ENCODE measurements around the gene FNBP1.

The FNBP1 gene

DNA sequence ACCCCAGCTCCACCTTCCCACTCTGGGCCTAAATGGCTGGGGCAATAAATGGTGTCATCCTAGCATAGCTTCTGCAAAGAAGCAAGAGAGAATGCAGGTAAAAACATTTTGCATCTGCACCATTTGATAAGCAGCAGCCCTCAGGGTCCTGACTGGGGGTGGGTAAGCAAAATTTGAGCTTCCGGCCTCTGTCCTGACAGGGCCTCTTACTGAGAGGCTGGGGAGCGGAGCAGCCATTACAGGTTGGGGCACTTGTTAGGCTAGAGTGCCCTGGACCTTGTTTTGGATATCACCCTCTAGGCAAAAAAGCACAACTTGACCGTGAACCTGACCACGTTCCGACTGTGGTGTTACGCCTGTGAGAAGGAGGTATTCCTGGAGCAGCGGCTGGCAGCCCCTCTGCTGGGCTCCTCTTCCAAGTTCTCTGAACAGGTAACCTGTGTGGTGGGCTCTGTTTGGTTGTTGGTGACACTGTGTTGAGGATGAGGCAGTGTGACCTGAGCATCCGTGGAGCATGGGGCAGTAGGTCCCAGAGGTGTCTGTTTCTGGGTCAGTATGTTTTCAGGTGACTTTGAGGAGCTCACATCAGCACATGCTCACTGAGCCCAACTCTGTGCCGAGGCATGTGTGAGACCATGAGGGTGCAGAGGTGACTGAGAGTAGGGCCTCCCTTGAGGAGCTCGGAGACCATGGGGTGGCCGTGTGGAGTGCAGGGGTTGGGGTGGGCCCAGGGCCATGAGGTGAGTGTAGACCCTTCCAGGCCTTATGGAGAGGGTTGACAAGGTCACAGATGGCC, 184.6 kb downstream of the FNBP1 start:
- no peak for DNase-seq (ENCODE audit: low read depth in 2 of 2)

DNA sequence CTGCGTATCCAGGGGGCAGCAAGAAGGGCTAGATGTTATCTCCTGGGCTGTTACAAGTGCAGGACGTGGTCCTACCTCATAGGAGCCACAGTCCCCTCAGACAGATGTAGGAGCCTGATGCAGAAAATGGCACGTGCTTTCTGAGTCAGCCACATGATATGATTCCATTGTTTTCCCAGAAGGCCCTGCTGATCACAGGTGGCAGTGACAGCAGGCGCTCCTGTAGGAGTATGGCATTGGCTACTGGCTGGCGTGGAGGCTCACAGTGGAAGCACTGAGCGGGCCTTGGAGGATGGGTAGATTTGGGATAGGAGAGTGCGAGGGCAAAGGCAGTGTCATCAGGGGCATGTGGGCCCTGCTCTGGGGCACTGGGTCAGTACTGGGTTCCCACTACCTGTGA, 185.8 kb downstream of the FNBP1 start:
- no peak for DNase-seq (ENCODE audit: low read depth in 2 of 2)

DNA sequence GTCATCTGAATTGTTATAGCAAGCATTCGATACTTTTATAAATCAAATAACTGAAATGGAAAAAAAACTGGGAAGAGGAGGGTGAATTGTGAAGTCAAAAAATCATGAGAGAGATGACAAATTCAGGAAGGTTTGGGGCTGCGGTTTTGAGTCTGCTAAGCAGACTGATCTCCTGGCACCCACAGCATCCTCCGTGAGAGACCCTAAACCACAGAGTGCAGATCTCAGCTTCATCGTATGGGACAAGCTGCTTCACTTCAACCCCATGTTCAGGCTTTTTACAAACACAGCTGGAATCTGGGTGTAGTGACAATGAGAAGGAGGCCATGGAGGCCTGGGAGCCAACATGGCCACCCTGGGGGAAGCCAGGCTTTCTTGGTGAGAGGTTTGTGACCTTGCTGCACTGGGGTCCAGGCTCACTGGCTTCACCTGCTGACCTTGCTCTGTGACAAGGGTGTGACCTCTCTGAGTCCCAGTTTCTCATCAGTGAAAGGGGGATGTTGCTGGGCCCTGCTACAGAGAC, 188.3 kb downstream of the FNBP1 start:
- no peak for DNase-seq (ENCODE audit: low read depth in 2 of 2)

GRCh38 chr9:129853614-129854013, 189.4 kb downstream of the FNBP1 start:
- no peak for DNase-seq (ENCODE audit: low read depth in 2 of 2)

DNA sequence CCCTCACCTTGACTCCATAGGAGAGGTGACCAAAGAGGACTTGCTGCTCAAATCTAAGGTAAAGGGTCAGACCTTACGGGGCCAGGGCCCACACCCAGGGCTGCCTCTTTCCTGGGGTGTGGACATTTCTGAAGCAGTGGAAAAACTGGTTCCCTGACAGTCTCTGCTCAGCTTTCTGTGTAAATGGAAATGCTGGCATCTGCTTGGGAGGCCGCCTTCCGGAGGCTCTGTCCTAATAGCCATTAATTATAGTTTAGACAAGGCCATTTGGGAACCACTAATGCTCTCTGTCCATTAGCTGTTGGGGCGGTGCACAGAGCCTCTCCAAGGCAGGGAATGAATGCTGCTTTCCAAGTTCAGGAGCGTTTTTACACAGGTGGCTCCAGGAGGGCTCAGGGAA, 190.4 kb downstream of the FNBP1 start:
- no peak for DNase-seq (ENCODE audit: low read depth in 2 of 2)

- no peak for DNase-seq (ENCODE audit: low read depth in 2 of 2)
Measured at GRCh38 chr9:129851821-129852220, 191.2 kb downstream of the FNBP1 start.

- no peak for DNase-seq (ENCODE audit: low read depth in 2 of 2)
Measured at GRCh38 chr9:129850821-129851550, 192.0 kb downstream of the FNBP1 start.

DNA sequence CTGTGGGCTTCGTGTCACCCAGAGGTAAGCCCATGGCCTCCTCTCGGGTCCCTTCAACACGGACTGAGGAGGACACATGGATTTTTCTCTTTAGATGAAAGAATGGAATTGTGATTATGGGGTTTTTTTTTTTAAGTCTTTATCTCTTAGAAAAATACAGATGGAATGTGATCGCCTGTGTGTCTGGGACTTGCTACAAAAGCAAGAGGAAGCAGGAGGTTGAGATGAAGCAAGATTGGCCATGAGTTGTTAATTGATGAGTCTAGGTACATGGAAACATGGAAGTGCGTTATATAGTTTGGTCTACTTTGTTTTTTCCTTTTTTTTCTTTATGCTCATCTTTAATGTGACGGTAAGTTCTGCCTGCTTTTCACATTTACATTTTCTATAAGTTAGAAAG, 193.1 kb downstream of the FNBP1 start:
- no peak for DNase-seq (ENCODE audit: low read depth in 2 of 2)

- no peak for DNase-seq (ENCODE audit: low read depth in 2 of 2)
Measured at GRCh38 chr9:129848712-129849441, 194.1 kb downstream of the FNBP1 start.

GRCh38 chr9:129845373-129845772, 197.6 kb downstream of the FNBP1 start:
- DNase-seq (ENCODE audit: low read depth in 2 of 2): no peak

- DNase-seq (ENCODE audit: low read depth in 2 of 2): no peak
Measured at GRCh38 chr9:129841071-129841470, 201.9 kb downstream of the FNBP1 start.

DNA sequence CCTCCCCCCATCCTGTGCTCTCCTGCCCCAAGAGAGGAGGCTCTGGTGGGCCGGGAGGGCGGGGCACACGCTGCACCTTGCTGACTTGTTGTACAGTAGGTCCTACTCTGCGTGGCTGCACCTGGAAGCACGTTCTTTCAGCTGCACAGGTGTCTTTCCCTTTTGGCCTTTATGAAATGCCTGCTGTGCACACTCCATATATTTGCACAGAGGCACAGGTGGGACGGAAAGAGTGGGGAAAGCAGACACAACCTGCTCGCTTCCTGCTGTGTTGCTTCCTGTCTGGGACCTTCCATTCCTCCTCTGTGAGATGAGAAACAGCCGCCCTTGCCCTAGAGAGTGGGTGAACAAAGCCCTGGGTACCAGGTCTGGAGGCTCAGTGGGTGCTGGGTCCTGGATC, 203.0 kb downstream of the FNBP1 start:
- DNase-seq (ENCODE audit: low read depth in 2 of 2): no peak

DNA sequence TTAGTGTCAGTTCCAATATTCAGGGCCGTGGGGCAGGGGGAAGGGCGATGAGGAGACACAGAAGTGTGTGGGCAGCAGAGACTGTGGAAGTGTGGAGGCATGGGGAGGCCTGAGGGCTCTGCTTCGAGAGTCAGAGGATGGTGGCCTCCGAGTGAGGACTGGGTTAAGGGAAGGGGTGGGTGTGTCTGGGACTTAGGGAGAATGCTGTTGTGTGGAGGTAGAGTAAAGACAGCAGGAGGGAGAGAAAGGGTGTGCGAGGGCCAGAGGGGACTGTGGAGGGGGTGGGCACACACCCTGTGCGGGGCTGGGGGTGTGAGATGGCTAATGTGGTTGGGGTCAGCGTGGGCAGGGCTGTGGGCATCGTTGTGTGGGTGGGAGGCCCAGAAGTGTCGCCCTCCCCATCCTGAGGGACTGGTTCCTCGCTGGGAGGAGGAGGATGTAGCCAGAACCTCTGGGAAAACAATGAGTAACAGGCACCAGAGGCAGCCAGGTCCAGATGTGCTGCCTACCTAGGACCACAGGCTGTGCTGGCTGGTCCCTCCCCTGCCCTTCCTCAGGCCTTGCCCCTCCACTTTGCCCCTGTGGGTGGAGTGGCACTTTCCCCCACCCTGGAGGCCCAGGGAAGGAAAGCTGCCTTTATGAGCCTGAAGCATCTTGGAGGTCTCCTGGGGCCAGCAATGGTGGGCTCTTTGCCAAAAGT, 203.5 kb downstream of the FNBP1 start:
- DNase-seq (ENCODE audit: low read depth in 2 of 2): no peak

DNA sequence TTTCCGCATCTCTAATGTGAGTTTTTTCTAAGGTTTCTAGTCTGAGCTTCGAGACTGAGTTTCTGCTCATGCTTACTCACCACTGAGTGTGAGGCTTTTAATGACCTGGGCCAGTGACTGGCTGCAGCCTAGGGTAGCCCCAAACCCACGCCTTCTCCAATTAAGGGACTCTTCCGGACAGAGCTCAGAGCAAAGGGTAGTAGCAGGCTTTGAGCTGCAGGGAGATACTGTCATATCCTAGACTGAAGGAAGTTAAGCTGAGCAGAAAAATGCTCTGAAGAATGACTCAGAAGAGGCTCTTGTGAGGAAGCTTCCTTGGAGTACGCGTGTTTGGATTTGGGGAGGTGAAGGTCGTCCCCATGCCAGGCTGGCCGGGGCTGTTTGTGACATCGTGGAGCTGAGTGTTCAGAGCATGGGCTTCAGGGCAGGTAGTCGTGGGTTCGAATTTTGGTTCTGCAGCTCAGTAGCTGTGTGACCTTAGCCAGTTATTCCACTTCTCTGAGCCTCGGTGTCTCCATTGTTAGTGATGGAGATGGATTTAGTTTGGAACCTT, 204.2 kb downstream of the FNBP1 start:
- peak; percentile 38 to 42 for DNase-seq (ENCODE audit: low read depth in 2 of 2)

All from stimulated activated CD4-positive, alpha-beta T cell treated with anti-CD3 and anti-CD28 coated beads, Interleukin-15, amount 100 ng/mL, for 48 hours (primary cell).